Endothelial cell (in vitro differentiated cells): ENCODE data around the gene UQCR11. TPM values are rescaled to one million over a fixed set of nuclear protein-coding genes. Genes with fewer than 3 reads are reported as not detected.

Experiments
- DNase-seq: peaks from one replicate; pipeline ENCODE4 v3.0.0; 2021; ENCODE audit warnings: low spot score
- H3K27ac Mint-ChIP-seq: one replicate; pipeline ENCODE4 v1.8.0; 2021; ENCODE audit warnings: mixed read lengths, inconsistent platforms; ENCODE audit not compliant: unreplicated experiment
- H3K27me3 Mint-ChIP-seq: one replicate; pipeline ENCODE4 v1.8.0; 2021; ENCODE audit warnings: mild to moderate bottlenecking, moderate library complexity, mixed read lengths, inconsistent platforms; ENCODE audit not compliant: unreplicated experiment
- H3K36me3 Mint-ChIP-seq: one replicate; pipeline ENCODE4 v1.8.0; 2021; ENCODE audit warnings: mild to moderate bottlenecking, low read depth, mixed read lengths, inconsistent platforms; ENCODE audit not compliant: unreplicated experiment
- H3K4me1 Mint-ChIP-seq: one replicate; pipeline ENCODE4 v1.8.0; 2021; ENCODE audit warnings: mild to moderate bottlenecking, mixed read lengths, inconsistent platforms; ENCODE audit not compliant: unreplicated experiment
- H3K4me3 Mint-ChIP-seq: one replicate; pipeline ENCODE4 v1.8.0; 2021; ENCODE audit warnings: mild to moderate bottlenecking, mixed read lengths, inconsistent platforms; ENCODE audit not compliant: unreplicated experiment
- H3K9me3 Mint-ChIP-seq: one replicate; pipeline ENCODE4 v1.8.0; 2021; ENCODE audit warnings: mixed read lengths, inconsistent platforms; ENCODE audit not compliant: unreplicated experiment
- CTCF ChIP-seq: fragments of 200-600 bp; sonication (generic); IDR thresholded peaks from one replicate; pipeline ENCODE4 v1.5.0; 2021; ENCODE audit warnings: antibody characterized with exemption; ENCODE audit not compliant: unreplicated experiment
- total RNA-seq: library from RNA; stranded (reverse); fragmentation: NEBNext Ultra II Directional; extraction: Animal tissue kit (Norgen Biotek cat#: 25700); gene quantifications from one replicate; pipeline ENCODE4 v1.2.1, GENCODE V29; 2021; ENCODE audit not compliant: unreplicated experiment

UQCR11 gene
- total RNA-seq, 1 donor from 2014 or later, result 182 TPM

DNA sequence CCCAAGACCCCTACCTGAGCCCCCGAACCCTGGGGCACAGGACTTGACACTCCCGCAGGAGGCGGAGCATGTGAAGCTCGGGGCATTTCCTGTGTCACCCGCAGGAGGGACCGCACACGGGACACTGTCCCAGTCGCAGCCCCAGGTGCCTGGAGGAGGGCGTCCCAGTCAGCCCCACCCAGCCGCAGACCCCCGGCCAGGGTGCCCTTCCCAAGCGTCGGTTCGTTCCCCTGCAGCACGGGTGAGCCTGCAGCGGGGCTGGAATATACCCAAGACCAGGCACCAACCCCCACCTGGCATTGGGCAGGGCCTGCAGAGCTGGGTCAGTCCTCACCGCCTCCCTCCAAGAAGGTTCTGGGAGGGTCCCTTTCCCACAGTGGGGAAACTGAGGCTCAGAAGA lies 25.5 kb upstream of the UQCR11 start:
- no peak overlapping the region for H3K27ac Mint-ChIP-seq
- no peaks in the 10 kb centered on the region for H3K4me1 Mint-ChIP-seq
- peaks cover 17% of the 10 kb centered on the region for H3K36me3 Mint-ChIP-seq
- H3K9me3 Mint-ChIP-seq, result no peaks in the 10 kb centered on the region
- H3K27me3 Mint-ChIP-seq, result peaks cover 2% of the 10 kb centered on the region
- no peak for TF ChIP-seq CTCF
- no peak overlapping the region for H3K4me3 Mint-ChIP-seq
- no peak for DNase-seq

GRCh38 chr19:1630012-1630411 lies 24.8 kb upstream of the UQCR11 start:
- Mint-ChIP-seq H3K4me1 (no peaks in the 10 kb centered on the region), H3K36me3 (peaks cover 9% of the 10 kb centered on the region), H3K9me3 (no peaks in the 10 kb centered on the region), H3K27ac (no peak overlapping the region), H3K4me3 (no peak overlapping the region), H3K27me3 (peaks cover 2% of the 10 kb centered on the region)
- no peak for TF ChIP-seq CTCF
- no peak for DNase-seq

- peaks cover 12% of the 10 kb centered on the region for H3K36me3 Mint-ChIP-seq
- no peak for TF ChIP-seq CTCF
- H3K27me3 Mint-ChIP-seq, result peaks cover 5% of the 10 kb centered on the region
- H3K4me1 Mint-ChIP-seq, result no peaks in the 10 kb centered on the region
- DNase-seq, result no peak
- no peak overlapping the region for H3K27ac Mint-ChIP-seq
- H3K4me3 Mint-ChIP-seq, result no peak overlapping the region
- H3K9me3 Mint-ChIP-seq, result no peaks in the 10 kb centered on the region
Measured at GRCh38 chr19:1629256-1629808, 24.1 kb upstream of the UQCR11 start.

DNA sequence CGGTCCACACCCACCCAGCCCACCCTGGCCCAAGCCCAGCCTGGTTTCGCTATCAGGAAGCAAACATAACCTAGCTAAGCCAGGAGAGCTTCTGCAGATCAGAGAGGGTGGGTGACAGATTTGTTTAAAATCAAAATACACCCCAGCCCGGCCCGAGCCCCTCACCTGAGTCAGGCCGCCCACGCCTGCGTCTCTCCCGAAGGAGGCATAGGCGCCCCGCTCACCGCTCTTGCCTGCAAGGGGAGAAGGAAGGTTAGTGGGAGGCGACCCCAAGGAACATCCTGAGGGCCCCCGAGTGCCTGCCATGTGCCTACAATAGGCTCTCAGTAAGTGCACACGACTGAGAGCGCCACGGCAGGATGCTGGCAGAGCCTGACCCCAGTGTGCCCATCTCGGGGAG lies 21.9 kb upstream of the UQCR11 start:
- Mint-ChIP-seq H3K36me3 (peaks cover 17% of the 10 kb centered on the region), H3K4me3 (no peak overlapping the region), H3K27me3 (peaks cover 9% of the 10 kb centered on the region), H3K9me3 (no peaks in the 10 kb centered on the region), H3K27ac (no peak overlapping the region), H3K4me1 (no peaks in the 10 kb centered on the region)
- no peak for TF ChIP-seq CTCF
- DNase-seq, result no peak

GRCh38 chr19:1626417-1627010 lies 21.3 kb upstream of the UQCR11 start:
- Mint-ChIP-seq H3K36me3 (peaks cover 17% of the 10 kb centered on the region), H3K9me3 (no peaks in the 10 kb centered on the region), H3K4me3 (no peak overlapping the region), H3K4me1 (no peaks in the 10 kb centered on the region), H3K27ac (no peak overlapping the region), H3K27me3 (peaks cover 9% of the 10 kb centered on the region)
- DNase-seq, result no peak
- TF ChIP-seq CTCF, result no peak
